Omental fat pad (tissue), 4 donors: Measurements from ENCODE around the gene SLC5A11. TPM values are rescaled to one million over a fixed set of nuclear protein-coding genes. Genes with fewer than 3 reads are reported as not detected.

Experiments used
- ATAC-seq: fragments of 150-250 bp; one replicate; pipeline ENCODE4 v1.9.1; 2016; ENCODE audit warnings: mild to moderate bottlenecking, moderate library complexity; ENCODE audit not compliant: low FRiP score
- DNase-seq: peaks from one replicate; pipeline ENCODE4 v3.0.0-alpha.2; 2019; ENCODE audit warnings: low spot score
- CTCF ChIP-seq, 3 donors: fragments of 450-650 bp; IDR thresholded peaks; one replicate each; pipeline ENCODE4 v1.5.1; 2016 to 2017; ENCODE audit warnings: antibody characterized with exemption in 3 of 3, mild to moderate bottlenecking in 3 of 3, moderate library complexity in 2 of 3
- total RNA-seq, 4 donors: library from RNA; depleted of rRNA; stranded (reverse); fragments of >200 nt; gene quantifications; one replicate each; pipeline ENCODE4 v1.1.0, GENCODE V29; 2016

Gene SLC5A11
- total RNA-seq, 4 donors from 2014 or later, result 0.12 to 0.32 (median 0.28) TPM; not detected in 1

GRCh38 chr16:24918641-24919040 lies 72.9 kb downstream of the SLC5A11 start:
- TF ChIP-seq CTCF (IDR thresholded peaks at IDR 0.05), result no peak
- no peak for ATAC-seq
- DNase-seq, result no peak

DNA sequence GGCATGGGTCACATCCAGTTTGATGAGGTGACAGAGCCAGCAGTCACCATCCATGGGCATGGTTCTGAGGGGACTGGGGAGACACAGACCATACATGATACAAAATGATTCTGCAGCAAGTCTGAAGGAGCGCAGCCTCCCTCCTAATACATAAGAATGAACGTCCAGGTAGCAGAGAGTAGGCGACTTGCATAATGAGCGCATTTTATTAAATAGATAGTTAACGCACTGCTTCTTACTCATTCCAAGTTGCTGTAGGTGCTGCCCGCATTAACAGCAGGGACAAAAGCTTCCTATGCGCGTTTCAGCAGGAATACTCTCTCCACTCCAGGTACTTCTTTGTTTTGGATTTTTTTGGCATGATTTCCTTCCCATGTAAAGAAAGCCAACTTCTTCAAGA lies 73.8 kb downstream of the SLC5A11 start:
- DNase-seq, result no peak
- ATAC-seq, result no peak
- TF ChIP-seq CTCF (IDR thresholded peaks at IDR 0.05), result no peak

DNA sequence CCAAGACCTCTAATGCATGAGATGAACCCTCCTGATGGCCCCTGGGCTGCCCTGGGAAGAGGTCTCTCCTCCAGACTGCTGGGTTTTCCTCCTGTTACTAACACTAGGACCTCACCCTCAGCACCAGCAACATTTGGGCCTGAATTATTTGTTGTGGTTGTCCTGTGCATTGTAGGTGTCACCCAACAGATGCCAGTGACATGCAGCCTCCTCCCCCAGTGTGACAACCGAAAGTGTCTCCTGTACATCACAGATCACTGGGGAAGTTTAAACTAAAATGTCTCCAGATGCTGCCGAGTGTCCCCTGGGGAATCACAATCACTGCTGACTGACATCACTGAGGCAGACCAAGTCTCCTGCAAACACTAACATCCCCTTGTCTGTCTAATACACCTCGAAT lies 74.8 kb downstream of the SLC5A11 start:
- DNase-seq, result no peak
- no peak for TF ChIP-seq CTCF (IDR thresholded peaks at IDR 0.05)
- no peak for ATAC-seq

DNA sequence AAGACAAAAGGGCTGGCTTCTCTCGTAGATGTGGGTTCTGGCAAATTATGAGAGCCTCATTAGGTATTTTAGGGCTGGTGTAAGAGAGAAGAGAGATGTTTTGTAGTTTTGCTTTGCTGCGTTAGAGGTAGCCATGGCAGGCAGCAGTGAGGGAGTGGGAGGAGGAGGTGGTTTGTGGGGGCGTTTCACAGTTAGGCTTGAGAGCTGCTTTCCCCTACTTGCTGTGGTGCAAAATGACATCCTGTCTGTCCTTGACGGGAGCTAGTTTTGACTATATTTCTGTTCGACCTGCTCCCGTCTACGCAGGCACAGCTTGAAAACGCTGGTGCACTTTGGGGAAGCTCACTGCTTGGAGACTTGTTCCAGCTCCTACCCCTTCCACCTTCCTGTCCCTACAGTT lies 75.5 kb downstream of the SLC5A11 start:
- no peak for TF ChIP-seq CTCF (IDR thresholded peaks at IDR 0.05)
- DNase-seq (no peak), ATAC-seq (no peak)

DNA sequence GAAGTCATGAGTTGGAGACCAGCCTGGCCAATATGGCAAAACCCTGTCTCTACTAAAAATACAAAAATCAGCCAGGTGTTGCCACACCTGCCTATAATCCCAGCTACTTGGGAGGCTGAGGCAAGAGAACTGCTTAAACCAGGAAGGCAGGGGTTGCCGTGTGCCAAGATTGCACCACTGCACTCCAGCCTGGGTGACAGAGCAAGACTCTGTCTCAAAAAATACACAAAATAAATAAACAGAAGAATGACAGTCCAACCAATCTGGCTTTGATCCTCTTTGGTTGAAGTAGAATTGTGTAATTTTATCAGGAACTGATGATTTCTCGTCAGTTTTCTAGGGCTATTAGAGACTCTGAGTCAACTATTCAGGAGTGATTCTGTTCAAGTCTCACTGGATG lies 79.4 kb downstream of the SLC5A11 start:
- ATAC-seq, result no peak
- DNase-seq, result no peak
- TF ChIP-seq CTCF (IDR thresholded peaks at IDR 0.05), result no peak

GRCh38 chr16:24929409-24929808 lies 83.6 kb downstream of the SLC5A11 start:
- no peak for TF ChIP-seq CTCF (IDR thresholded peaks at IDR 0.05)
- no peak for ATAC-seq

GRCh38 chr16:24930440-24930839 lies 84.7 kb downstream of the SLC5A11 start:
- DNase-seq, result no peak
- no peak for ATAC-seq
- no peak for TF ChIP-seq CTCF (IDR thresholded peaks at IDR 0.05)

More at GRCh38 chr16:24929409-24929808, 83.6 kb downstream of the SLC5A11 start:
- DNase-seq, result no peak
